PC-3 (cell line): ENCODE measurements around the gene GPC3. TPM values are rescaled to one million over a fixed set of nuclear protein-coding genes. Genes with fewer than 3 reads are reported as not detected.

Experiments
- ATAC-seq: fragments of 200-7000 bp; cut with Tn5 transposase; 2 replicates; pipeline ENCODE4 v1.9.1; 2020; ENCODE audit warnings: mild to moderate bottlenecking, moderate library complexity
- BruUV-seq: library from RNA; stranded (reverse); fragments of 400-500 nt; replicated peaks from 2 replicates; lab custom pipeline; 2021; lab: Mats Ljungman, UMichigan
- CTCF ChIA-PET: fragments of 300-600 bp; sonication (Branson Sonifier 250); formaldehyde crosslinking; loops from one replicate; lab custom pipeline; 2022; ENCODE audit warnings: antibody characterized with exemption; lab: Charles Lee
- POLR2A ChIA-PET: fragments of 300-600 bp; sonication (Branson Sonifier 250); formaldehyde crosslinking; loops from one replicate; lab custom pipeline; 2022; ENCODE audit warnings: antibody characterized with exemption; ENCODE audit not compliant: unreplicated experiment; lab: Charles Lee
- DNase-seq: peaks from one replicate; pipeline ENCODE4 v3.0.0-alpha.2; 2015
- H2AFZ ChIP-seq: fragments of 300-600 bp; sonication (generic); 2 replicates; pipeline ENCODE4 v1.6.0; 2016; ENCODE audit warnings: antibody characterized with exemption, low read length
- H3F3A ChIP-seq: fragments of 300-600 bp; sonication (generic); one replicate; pipeline ENCODE4 v1.6.0; 2017; ENCODE audit warnings: antibody characterized with exemption, low read length, control low read depth, mild to moderate bottlenecking; ENCODE audit not compliant: unreplicated experiment
- H3K27ac ChIP-seq: fragments of 300-600 bp; sonication (generic); 2 replicates; pipeline ENCODE4 v1.5.1; 2016; ENCODE audit warnings: mild to moderate bottlenecking, low read length
- H3K27me3 ChIP-seq: fragments of 300-600 bp; sonication (generic); 2 replicates; pipeline ENCODE4 v1.6.1; 2016; ENCODE audit warnings: low read length, mixed read lengths
- H3K36me3 ChIP-seq: fragments of 300-600 bp; sonication (generic); 2 replicates; pipeline ENCODE4 v1.6.1; 2016; ENCODE audit warnings: low read depth, mixed run types, low read length, mixed read lengths
- H3K4me1 ChIP-seq: fragments of 300-600 bp; sonication (generic); 2 replicates; pipeline ENCODE4 v1.5.1; 2016; ENCODE audit warnings: low read length; ENCODE audit not compliant: insufficient read depth
- H3K4me2 ChIP-seq: fragments of 300-600 bp; sonication (generic); 2 replicates; pipeline ENCODE4 v1.6.0; 2016; ENCODE audit warnings: low read length
- H3K4me3 ChIP-seq: fragments of 300-600 bp; sonication (generic); 2 replicates; pipeline ENCODE4 v1.5.1; 2016; ENCODE audit warnings: mild to moderate bottlenecking, low read length, mixed read lengths
- H3K79me2 ChIP-seq: fragments of 300-600 bp; sonication (generic); 2 replicates; pipeline ENCODE4 v1.6.1; 2017; ENCODE audit warnings: low read length, mixed read lengths
- H3K9ac ChIP-seq: fragments of 300-600 bp; sonication (generic); 2 replicates; pipeline ENCODE4 v1.6.0; 2016; ENCODE audit warnings: mild to moderate bottlenecking, low read length
- H3K9me2 ChIP-seq: fragments of 300-600 bp; sonication (generic); replicated peaks from 2 replicates; pipeline ENCODE4 v1.6.1; 2016; ENCODE audit warnings: mixed run types, low read length, mixed read lengths
- H3K9me3 ChIP-seq: fragments of 300-600 bp; sonication (generic); 2 replicates; pipeline ENCODE4 v1.6.1; 2016; ENCODE audit warnings: low read length, mixed read lengths
- H4K20me1 ChIP-seq: fragments of 300-600 bp; sonication (generic); 2 replicates; pipeline ENCODE4 v1.6.1; 2016; ENCODE audit warnings: low read length, mixed read lengths
- CTCF ChIP-seq: fragments of 300-600 bp; sonication (generic); conservative IDR thresholded peaks from 2 replicates; pipeline ENCODE4 v1.5.1; 2017; ENCODE audit warnings: antibody characterized with exemption, low read depth, mild to moderate bottlenecking, low read length
- EZH2 ChIP-seq: fragments of 300-600 bp; sonication (generic); IDR thresholded peaks from one replicate; pipeline ENCODE4 v1.6.1; 2017; ENCODE audit warnings: antibody characterized with exemption, mild to moderate bottlenecking, low read length; ENCODE audit not compliant: unreplicated experiment
- EZH2phosphoT487 ChIP-seq: fragments of 300-600 bp; sonication (generic); IDR thresholded peaks from 2 replicates; pipeline ENCODE4 v1.6.1; 2018; ENCODE audit warnings: mild to moderate bottlenecking, antibody characterized with exemption, low read length, borderline replicate concordance
- intact Hi-C: fragments of 100-400 bp; cut with micrococcal nuclease; formaldehyde crosslinking; loops from 2 replicates; pipeline ENCODE4 v1.9.0; 2023
- total RNA-seq: library from RNA; depleted of rRNA; stranded (reverse); fragments of >200 nt; gene quantifications from 2 replicates; pipeline ENCODE4 v1.2.3, GENCODE V29; 2014

Gene GPC3
- total RNA-seq, 1 experiment from 2014 or later, result not detected

GRCh38 chrX:133812402-133812801 is 173.0 kb downstream of the GPC3 start:
- no peaks in the 10 kb centered on the region for H3K36me3 ChIP-seq
- intact Hi-C loops, result no loop called here
- CTCF ChIA-PET, result no interaction called here

GRCh38 chrX:133810925-133811324 is 174.5 kb downstream of the GPC3 start:
- H3K36me3 ChIP-seq, result no peaks in the 10 kb centered on the region
- ATAC-seq, result no peak
- H3K9ac ChIP-seq, result no peak overlapping the region
- H3K27ac ChIP-seq, result no peak overlapping the region
- no peak for DNase-seq
- H3K4me1 ChIP-seq, result no peaks in the 10 kb centered on the region
- no TSS peak for BruUV-seq
- no peaks in the 10 kb centered on the region for H3K9me3 ChIP-seq
- H3K4me3 ChIP-seq, result no peak overlapping the region
- no peaks in the 10 kb centered on the region for H3K79me2 ChIP-seq
- H3F3A ChIP-seq, result no peaks in the 10 kb centered on the region
- POLR2A ChIA-PET, result no interaction called here
- H2AFZ ChIP-seq, result no peak overlapping the region
- no peak for TF ChIP-seq CTCF
- TF ChIP-seq EZH2, result no peak
- no peak for TF ChIP-seq EZH2phosphoT487
- CTCF ChIA-PET, result no interaction called here
- no peaks in the 10 kb centered on the region for H4K20me1 ChIP-seq
- H3K9me2 ChIP-seq, result no peaks in the 10 kb centered on the region
- intact Hi-C loops, result no loop called here
- H3K27me3 ChIP-seq, result peaks cover 8% of the 10 kb centered on the region
- no peak overlapping the region for H3K4me2 ChIP-seq

More at GRCh38 chrX:133812402-133812801, 173.0 kb downstream of the GPC3 start:
- BruUV-seq, result no TSS peak
- no peaks in the 10 kb centered on the region for H3K4me1 ChIP-seq
- ATAC-seq (no peak), DNase-seq (no peak)
- H3K27me3 ChIP-seq, result peaks cover 16% of the 10 kb centered on the region
- no peak overlapping the region for H3K4me2 ChIP-seq
- no peaks in the 10 kb centered on the region for H4K20me1 ChIP-seq
- no peak overlapping the region for H3K27ac ChIP-seq
- no peaks in the 10 kb centered on the region for H3K9me3 ChIP-seq
- no peak for TF ChIP-seq EZH2phosphoT487
- H3K79me2 ChIP-seq, result no peaks in the 10 kb centered on the region
- H3K4me3 ChIP-seq, result no peak overlapping the region
- H3F3A ChIP-seq, result no peaks in the 10 kb centered on the region
- H3K9ac ChIP-seq, result no peak overlapping the region
- POLR2A ChIA-PET, result no interaction called here
- H2AFZ ChIP-seq, result no peak overlapping the region
- H3K9me2 ChIP-seq, result no peaks in the 10 kb centered on the region

- no peaks in the 10 kb centered on the region for H3K9me2 ChIP-seq
- no peak overlapping the region for H3K27ac ChIP-seq
- no peaks in the 10 kb centered on the region for H3F3A ChIP-seq
- BruUV-seq, result no TSS peak
- no peaks in the 10 kb centered on the region for H4K20me1 ChIP-seq
- H3K4me3 ChIP-seq, result no peak overlapping the region
- DNase-seq (no peak), ATAC-seq (no peak)
- H2AFZ ChIP-seq, result no peak overlapping the region
- H3K79me2 ChIP-seq, result no peaks in the 10 kb centered on the region
- no peaks in the 10 kb centered on the region for H3K4me1 ChIP-seq
- no peaks in the 10 kb centered on the region for H3K36me3 ChIP-seq
- CTCF ChIA-PET, result no interaction called here
- H3K9me3 ChIP-seq, result no peaks in the 10 kb centered on the region
- H3K4me2 ChIP-seq, result no peak overlapping the region
- H3K9ac ChIP-seq, result no peak overlapping the region
- 0 out of 2 replicates have a peak, but pooled peaks cover 16% of the 10 kb centered on the region for H3K27me3 ChIP-seq
- intact Hi-C loops, result no loop called here
- POLR2A ChIA-PET, result no interaction called here
- no peak for TF ChIP-seq EZH2phosphoT487
- no peak for TF ChIP-seq CTCF
- no peak for TF ChIP-seq EZH2
Measured at GRCh38 chrX:133804072-133804471, 181.3 kb downstream of the GPC3 start.
